ENCODE results near the gene NSMCE4A.

NSMCE4A gene

DNA sequence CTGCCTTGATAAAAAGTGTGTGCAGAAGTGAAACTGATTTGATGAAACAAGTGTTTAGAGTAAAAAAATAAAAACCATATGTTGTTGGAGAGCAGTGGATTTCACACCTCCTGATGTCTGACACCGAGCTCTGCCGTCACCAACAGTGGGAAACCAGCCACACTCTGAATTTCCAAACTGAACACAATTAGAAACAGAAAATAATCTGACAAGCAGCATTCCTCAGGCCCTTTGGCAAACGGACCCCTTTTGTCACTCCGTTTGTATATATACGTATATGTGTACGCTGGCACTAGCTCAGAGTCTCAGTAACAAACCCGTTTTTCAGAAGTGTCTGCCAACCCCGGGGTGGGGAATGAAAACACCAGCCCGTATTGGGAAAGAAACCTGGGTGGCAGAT is 46.4 kb upstream of the NSMCE4A start:
- no peak for ATAC-seq (ENCODE audit: insufficient read depth, low read depth)

DNA sequence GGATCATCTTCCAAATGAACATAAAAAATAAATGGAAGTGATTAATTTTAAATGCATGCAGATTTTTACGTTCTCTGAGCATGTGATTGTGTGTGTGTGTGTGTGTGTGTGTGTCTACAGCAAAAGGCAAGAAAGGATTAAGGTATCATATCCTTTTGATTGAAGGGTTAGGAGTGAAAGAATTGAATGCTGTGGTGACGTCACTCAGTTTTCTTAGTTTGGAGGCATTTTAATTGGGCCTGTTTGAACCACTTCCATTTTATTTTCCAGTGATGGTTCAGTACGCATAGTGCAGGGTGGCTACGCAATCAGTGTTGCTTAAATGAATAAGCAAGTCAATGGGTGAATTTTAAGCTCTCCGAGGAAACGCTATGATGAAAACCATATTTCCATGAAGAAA is 45.2 kb upstream of the NSMCE4A start:
- peaks cover 9% of the 10 kb centered on the region for H3K27me3 ChIP-seq (ENCODE audit: insufficient read depth, low read length, poor library complexity)
- ATAC-seq (ENCODE audit: insufficient read depth, low read depth) (no peak), DNase-seq (no peak)
- H3K9me3 ChIP-seq (ENCODE audit: insufficient read depth, low read length, severe bottlenecking), result no peaks in the 10 kb centered on the region
- no peaks in the 10 kb centered on the region for H3K36me3 ChIP-seq (ENCODE audit: insufficient read depth, low read length)
- TF ChIP-seq, protein P1, sequence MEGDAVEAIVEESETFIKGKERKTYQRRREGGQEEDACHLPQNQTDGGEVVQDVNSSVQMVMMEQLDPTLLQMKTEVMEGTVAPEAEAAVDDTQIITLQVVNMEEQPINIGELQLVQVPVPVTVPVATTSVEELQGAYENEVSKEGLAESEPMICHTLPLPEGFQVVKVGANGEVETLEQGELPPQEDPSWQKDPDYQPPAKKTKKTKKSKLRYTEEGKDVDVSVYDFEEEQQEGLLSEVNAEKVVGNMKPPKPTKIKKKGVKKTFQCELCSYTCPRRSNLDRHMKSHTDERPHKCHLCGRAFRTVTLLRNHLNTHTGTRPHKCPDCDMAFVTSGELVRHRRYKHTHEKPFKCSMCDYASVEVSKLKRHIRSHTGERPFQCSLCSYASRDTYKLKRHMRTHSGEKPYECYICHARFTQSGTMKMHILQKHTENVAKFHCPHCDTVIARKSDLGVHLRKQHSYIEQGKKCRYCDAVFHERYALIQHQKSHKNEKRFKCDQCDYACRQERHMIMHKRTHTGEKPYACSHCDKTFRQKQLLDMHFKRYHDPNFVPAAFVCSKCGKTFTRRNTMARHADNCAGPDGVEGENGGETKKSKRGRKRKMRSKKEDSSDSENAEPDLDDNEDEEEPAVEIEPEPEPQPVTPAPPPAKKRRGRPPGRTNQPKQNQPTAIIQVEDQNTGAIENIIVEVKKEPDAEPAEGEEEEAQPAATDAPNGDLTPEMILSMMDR (IDR thresholded peaks at IDR 0.05; ENCODE audit: borderline replicate concordance, extremely low read depth, low read length, poor library complexity, severe bottlenecking), result no peak
- no peak for TF ChIP-seq EZH2 (IDR thresholded peaks at IDR 0.05; ENCODE audit: borderline replicate concordance, low read depth, low read length, severe bottlenecking)
- no peak overlapping the region for H3K4me3 ChIP-seq (ENCODE audit: low read depth in 1 of 2, low read length in 2 of 2)
- no peak overlapping the region for H2AFZ ChIP-seq (ENCODE audit: low read depth, low read length)
- H3K79me2 ChIP-seq (ENCODE audit: insufficient read depth, low read length), result no peaks in the 10 kb centered on the region
- no peaks in the 10 kb centered on the region for H4K20me1 ChIP-seq (ENCODE audit: insufficient read depth, low read length)
- no peak overlapping the region for H3K9ac ChIP-seq (ENCODE audit: low read depth, low read length)
- H3K4me1 ChIP-seq (ENCODE audit: insufficient read depth, low read length), result no peaks in the 10 kb centered on the region
- H3K4me2 ChIP-seq (ENCODE audit: insufficient read depth, low read length), result no peak overlapping the region
- H3K27ac ChIP-seq (ENCODE audit: low read length), result no peak overlapping the region

More for the DNA sequence above, 46.4 kb upstream of the NSMCE4A start:
- Histone ChIP-seq H3K4me2 (ENCODE audit: insufficient read depth, low read length) (no peak overlapping the region), H3K36me3 (ENCODE audit: insufficient read depth, low read length) (no peaks in the 10 kb centered on the region), H3K9ac (ENCODE audit: low read depth, low read length) (no peak overlapping the region), H3K79me2 (ENCODE audit: insufficient read depth, low read length) (no peaks in the 10 kb centered on the region), H3K9me3 (ENCODE audit: insufficient read depth, low read length, severe bottlenecking) (no peaks in the 10 kb centered on the region), H2AFZ (ENCODE audit: low read depth, low read length) (no peak overlapping the region), H3K27me3 (ENCODE audit: insufficient read depth, low read length, poor library complexity) (peaks cover 9% of the 10 kb centered on the region), H4K20me1 (ENCODE audit: insufficient read depth, low read length) (no peaks in the 10 kb centered on the region), H3K4me1 (ENCODE audit: insufficient read depth, low read length) (no peaks in the 10 kb centered on the region), H3K4me3 (ENCODE audit: low read depth in 1 of 2, low read length in 2 of 2) (no peak overlapping the region), H3K27ac (ENCODE audit: low read length) (no peak overlapping the region)
- TF ChIP-seq, protein P1 (IDR thresholded peaks at IDR 0.05; ENCODE audit: borderline replicate concordance, extremely low read depth, low read length, poor library complexity, severe bottlenecking), result no peak
- no peak for TF ChIP-seq EZH2 (IDR thresholded peaks at IDR 0.05; ENCODE audit: borderline replicate concordance, low read depth, low read length, severe bottlenecking)
- DNase-seq, result no peak

DNA sequence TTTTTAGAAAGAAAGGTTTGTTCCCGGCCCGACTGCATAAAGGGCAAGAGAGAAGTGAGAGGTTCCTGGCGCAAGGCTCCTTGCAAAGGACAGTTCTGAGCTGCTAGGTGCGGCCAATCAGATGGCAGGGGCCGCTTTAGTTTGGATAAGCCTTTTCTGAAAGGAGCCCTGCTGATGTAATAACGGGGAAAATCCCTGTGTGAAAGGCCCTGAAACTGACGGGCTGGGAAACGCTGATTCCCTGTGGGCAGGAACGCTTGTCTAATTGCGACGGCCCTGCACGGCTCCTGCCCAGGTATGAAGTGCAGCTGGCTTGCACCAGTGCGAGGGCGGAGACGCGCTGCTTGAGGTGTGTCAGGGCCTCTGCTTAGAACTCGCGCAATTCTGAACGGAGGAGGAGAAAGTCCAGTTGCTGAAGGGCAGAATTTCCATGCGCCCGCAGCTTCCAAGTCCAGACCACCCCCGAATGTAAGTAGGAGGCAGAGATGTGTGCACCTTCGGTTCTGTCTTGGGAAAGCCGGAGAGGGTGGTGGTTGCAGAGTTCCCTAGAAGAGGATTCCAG is 44.5 kb upstream of the NSMCE4A start:
- H3K9me3 ChIP-seq (ENCODE audit: insufficient read depth, low read length, severe bottlenecking), result no peaks in the 10 kb centered on the region
- no peak overlapping the region for H3K4me3 ChIP-seq (ENCODE audit: low read depth in 1 of 2, low read length in 2 of 2)
- no peaks in the 10 kb centered on the region for H3K79me2 ChIP-seq (ENCODE audit: insufficient read depth, low read length)
- H3K4me1 ChIP-seq (ENCODE audit: insufficient read depth, low read length), result no peaks in the 10 kb centered on the region
- no peaks in the 10 kb centered on the region for H3K36me3 ChIP-seq (ENCODE audit: insufficient read depth, low read length)
- ATAC-seq (ENCODE audit: insufficient read depth, low read depth), result no peak
- peaks cover 9% of the 10 kb centered on the region for H3K27me3 ChIP-seq (ENCODE audit: insufficient read depth, low read length, poor library complexity)
- no peak overlapping the region for H3K27ac ChIP-seq (ENCODE audit: low read length)
- no peak for DNase-seq
- no peak overlapping the region for H3K9ac ChIP-seq (ENCODE audit: low read depth, low read length)
- no peak overlapping the region for H3K4me2 ChIP-seq (ENCODE audit: insufficient read depth, low read length)
- TF ChIP-seq, protein P1 (IDR thresholded peaks at IDR 0.05; ENCODE audit: borderline replicate concordance, extremely low read depth, low read length, poor library complexity, severe bottlenecking), result no peak
- no peak for TF ChIP-seq EZH2 (IDR thresholded peaks at IDR 0.05; ENCODE audit: borderline replicate concordance, low read depth, low read length, severe bottlenecking)
- no peaks in the 10 kb centered on the region for H4K20me1 ChIP-seq (ENCODE audit: insufficient read depth, low read length)
- no peak overlapping the region for H2AFZ ChIP-seq (ENCODE audit: low read depth, low read length)

Data from DND-41 (cell line).